ENCODE data around the gene MS4A10. TPM values are rescaled to one million over a fixed set of nuclear protein-coding genes. Genes with fewer than 3 reads are reported as not detected.

The MS4A10 gene
- total and polyA plus RNA-seq, 9 of the 15 experiments (the other 6 are each of a cell fraction or from before 2014, with no cell fraction given), result not detected

- no peak for TF ChIP-seq ZNF347 (CRISPR knock-in tag; IDR thresholded peaks at IDR 0.05; ENCODE audit: low read depth)
- TF ChIP-seq SFPQ (IDR thresholded peaks at IDR 0.05; ENCODE audit: low read depth, low read length), result no peak
- TF ChIP-seq SRSF3 (IDR thresholded peaks at IDR 0.05; ENCODE audit: insufficient read depth, low read length), result no peak
- TF ChIP-seq ETV1 (tag; conservative IDR thresholded peaks at IDR 0.05; ENCODE audit: low read depth), result peak; percentile 70; the same call in 1 of the 2 replicates
- 0 out of 2 replicates have a peak, but pooled peaks have one; percentile 36 for TF ChIP-seq ZNF12 (CRISPR knock-in tag; IDR thresholded peaks at IDR 0.05)
- peak; percentile 78 for TF ChIP-seq ZFX (CRISPR knock-in tag; IDR thresholded peaks at IDR 0.05)
- no peak for TF ChIP-seq HLTF (IDR thresholded peaks at IDR 0.05)
- no peak for TF ChIP-seq PTRF (tag; IDR thresholded peaks at IDR 0.05)
- peak; percentile 100 for TF ChIP-seq ARID4B (CRISPR knock-in tag; IDR thresholded peaks at IDR 0.05)
- peak; percentile 75; the same call in 1 of the 2 replicates for TF ChIP-seq FOXJ2 (tag; IDR thresholded peaks at IDR 0.05)
- no peak for TF ChIP-seq ZNF449 (CRISPR knock-in tag; IDR thresholded peaks at IDR 0.05)
- no peak for TF ChIP-seq CREB5 (CRISPR knock-in tag; IDR thresholded peaks at IDR 0.05)
- TF ChIP-seq TCF7 (IDR thresholded peaks at IDR 0.05; ENCODE audit: borderline replicate concordance), result no peak
- TF ChIP-seq CEBPB (tag; IDR thresholded peaks at IDR 0.05), result no peak
- TF ChIP-seq BRF1 (IDR thresholded peaks at IDR 0.05; ENCODE audit: borderline replicate concordance, extremely low read depth, insufficient read length), result no peak
- no peak for TF ChIP-seq CGGBP1 (CRISPR knock-in tag; IDR thresholded peaks at IDR 0.05)
- no peak for TF ChIP-seq NR3C1 (CRISPR knock-in tag; IDR thresholded peaks at IDR 0.05)
These were observed 56.9 kb downstream of the MS4A10 start, which contains the start of gene CCDC86 (continued) for GRCh38 chr11:60841797-60842667.
